H7 (cell line): ENCODE measurements around the gene ZNF532. TPM values are rescaled to one million over a fixed set of nuclear protein-coding genes. Genes with fewer than 3 reads are reported as not detected.

Source experiments
- DNase-seq: peaks from one replicate; pipeline ENCODE4 v3.0.0; 2012
- H3K27me3 ChIP-seq: 2 replicates; pipeline ENCODE4 v1.6.0; 2011; ENCODE audit warnings: mild to moderate bottlenecking, low read length; ENCODE audit not compliant: control insufficient read depth, insufficient read depth
- H3K36me3 ChIP-seq: replicated peaks from 2 replicates; pipeline ENCODE4 v1.5.1; 2011; ENCODE audit warnings: low read length; ENCODE audit not compliant: control insufficient read depth, insufficient read depth
- H3K4me3 ChIP-seq: 2 replicates; pipeline ENCODE4 v1.5.1; 2011; ENCODE audit warnings: low read depth, mild to moderate bottlenecking, control low read depth, low read length, moderate library complexity; ENCODE audit not compliant: insufficient read depth
- total RNA-seq: library from RNA; depleted of rRNA; stranded (reverse); fragments of >200 nt; shearing (Covaris generic); gene quantifications from 2 replicates; pipeline ENCODE4 v1.2.3, GENCODE V29; 2014; rRNA removed

Gene ZNF532
- total RNA-seq, 1 experiment from 2014 or later, result 71.6 TPM

DNA sequence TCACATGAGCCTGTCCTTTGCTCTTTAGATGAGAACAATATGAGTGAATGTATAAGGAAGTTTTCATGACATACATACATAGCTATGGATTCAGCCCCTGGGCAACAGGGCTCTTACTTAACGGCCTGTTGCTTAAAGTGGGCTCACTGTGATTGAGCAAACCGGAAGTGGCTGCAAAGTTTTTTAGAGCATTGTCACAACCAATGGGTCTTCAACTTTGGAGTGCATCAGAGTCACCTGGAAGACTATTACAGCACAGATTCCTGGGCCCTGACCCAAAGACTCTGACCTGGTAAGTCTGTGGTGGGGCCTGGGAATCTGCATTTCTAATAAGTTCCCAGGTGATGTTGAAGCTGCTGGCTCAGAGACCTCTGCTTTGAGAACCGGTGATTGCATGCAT, 168.7 kb downstream of the ZNF532 start:
- Histone ChIP-seq H3K4me3 (no peak overlapping the region), H3K36me3 (no peaks in the 10 kb centered on the region), H3K27me3 (no peaks in the 10 kb centered on the region)
- no peak for DNase-seq

GRCh38 chr18:59033974-59034373, 169.3 kb downstream of the ZNF532 start:
- no peak overlapping the region for H3K4me3 ChIP-seq
- no peaks in the 10 kb centered on the region for H3K27me3 ChIP-seq
- H3K36me3 ChIP-seq, result no peaks in the 10 kb centered on the region
- no peak for DNase-seq

DNA sequence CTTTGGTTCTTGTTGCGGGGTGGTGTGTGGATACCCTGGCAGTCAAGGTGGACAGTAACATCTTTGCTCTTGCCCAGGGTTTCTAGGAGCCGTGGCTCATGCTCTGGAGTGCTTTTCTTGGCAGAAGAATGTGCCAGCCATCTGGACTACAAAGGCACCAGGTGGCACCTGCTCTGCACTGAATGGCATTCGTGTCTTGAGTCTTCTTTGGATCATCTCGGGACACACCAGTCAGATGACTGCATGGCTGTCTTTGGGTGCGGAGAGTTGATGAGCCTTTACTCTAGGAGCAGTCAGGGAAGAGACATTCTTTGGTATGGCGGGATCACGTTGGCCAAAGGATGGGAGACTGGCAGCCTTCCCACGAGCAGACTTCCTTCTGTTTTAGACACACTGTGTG, 170.9 kb downstream of the ZNF532 start:
- H3K27me3 ChIP-seq, result no peaks in the 10 kb centered on the region
- no peak for DNase-seq
- H3K4me3 ChIP-seq, result no peak overlapping the region
- no peaks in the 10 kb centered on the region for H3K36me3 ChIP-seq

Other genes starting within 250 kb of the ZNF532 start
- 0.26 and 0.42 TPM in 2 replicates for gene ALPK2, start 235.8 kb upstream of the ZNF532 start, total RNA-seq
- 18.9 and 28.6 TPM in 2 replicates for gene MALT1, start 193.4 kb upstream of the ZNF532 start, total RNA-seq